SU-DHL-6 (cell line): ENCODE results near the gene PPP2R5C.

Source experiments
- H2AFZ ChIP-seq: fragments of 200-600 bp; sonication (generic); 2 replicates; pipeline ENCODE4 v1.6.1; 2014; ENCODE audit warnings: low read depth, mild to moderate bottlenecking, moderate library complexity, mixed read lengths, antibody characterized with exemption, low read length; ENCODE audit not compliant: severe bottlenecking
- H3F3A ChIP-seq: fragments of 200-600 bp; shearing (Covaris generic); 2 replicates; pipeline ENCODE4 v1.6.0; 2016; ENCODE audit warnings: antibody characterized with exemption, mild to moderate bottlenecking; ENCODE audit not compliant: insufficient read depth
- H3K27ac ChIP-seq: fragments of 200-600 bp; sonication (generic); 2 replicates; pipeline ENCODE4 v1.5.1; 2016; ENCODE audit warnings: low read depth, mild to moderate bottlenecking, low read length, moderate library complexity, mixed read lengths
- H3K27me3 ChIP-seq: fragments of 200-600 bp; sonication (generic), shearing (Covaris generic); 2 replicates; pipeline ENCODE4 v1.6.0; 2014; ENCODE audit warnings: mild to moderate bottlenecking, low read length
- H3K36me3 ChIP-seq: fragments of 200-600 bp; sonication (generic); 2 replicates; pipeline ENCODE4 v1.6.1; 2014; ENCODE audit warnings: mild to moderate bottlenecking, low read length, mixed read lengths
- H3K4me2 ChIP-seq: fragments of 300-600, 200-600 bp; shearing (Covaris generic), sonication (generic); 2 replicates; pipeline ENCODE4 v1.6.0; 2014; ENCODE audit warnings: low read length, low read depth, mild to moderate bottlenecking; ENCODE audit not compliant: poor library complexity, severe bottlenecking
- H3K4me3 ChIP-seq: fragments of 200-600 bp; sonication (generic); 2 replicates; pipeline ENCODE4 v1.5.1; 2014; ENCODE audit warnings: antibody characterized with exemption, low read length, mild to moderate bottlenecking, mixed read lengths; ENCODE audit not compliant: insufficient read depth, poor library complexity, severe bottlenecking
- H3K79me2 ChIP-seq: fragments of 200-600 bp; sonication (generic); 2 replicates; pipeline ENCODE4 v1.6.1; 2014; ENCODE audit warnings: mild to moderate bottlenecking, low read length, moderate library complexity; ENCODE audit not compliant: insufficient read depth
- H3K9ac ChIP-seq: fragments of 200-600 bp; sonication (generic); 2 replicates; pipeline ENCODE4 v1.7.0; 2014; ENCODE audit warnings: mild to moderate bottlenecking, low read length
- H3K9me2 ChIP-seq: fragments of 200-600 bp; sonication (generic); replicated peaks from 2 replicates; pipeline ENCODE4 v1.6.1; 2014; ENCODE audit warnings: low read length; ENCODE audit not compliant: insufficient read depth
- H3K9me3 ChIP-seq: fragments of 200-600 bp; sonication (generic); 2 replicates; pipeline ENCODE4 v1.6.1; 2014; ENCODE audit warnings: low read length, mixed read lengths; ENCODE audit not compliant: insufficient read depth
- H4K20me1 ChIP-seq: fragments of 200-600 bp; sonication (generic); 2 replicates; pipeline ENCODE4 v1.6.1; 2014; ENCODE audit warnings: low read depth, mild to moderate bottlenecking, antibody characterized with exemption, low read length, moderate library complexity, mixed read lengths
- CTCF ChIP-seq: fragments of 200-600 bp; sonication (generic); IDR thresholded peaks from one replicate; pipeline ENCODE4 v1.5.1; 2017; ENCODE audit warnings: antibody characterized with exemption, mild to moderate bottlenecking, low read length, moderate library complexity; ENCODE audit not compliant: insufficient read depth, poor library complexity, severe bottlenecking
- EZH2phosphoT487 ChIP-seq: fragments of 200-600 bp; sonication (generic), shearing (Covaris generic); conservative IDR thresholded peaks from 2 replicates; pipeline ENCODE4 v1.6.1; 2018; ENCODE audit warnings: mild to moderate bottlenecking, antibody characterized with exemption, low read length, moderate library complexity, mixed read lengths

PPP2R5C gene

GRCh38 chr14:101861464-101861863 lies 100.0 kb downstream of the PPP2R5C start:
- Histone ChIP-seq H3K27ac (no peak overlapping the region), H3K9me3 (no peaks in the 10 kb centered on the region), H2AFZ (no peak overlapping the region), H3K4me2 (no peak overlapping the region), H3K4me3 (no peak overlapping the region), H4K20me1 (0 out of 2 replicates have a peak, but pooled peaks cover 2% of the 10 kb centered on the region), H3F3A (peaks cover 9% of the 10 kb centered on the region; the same call in 1 of the 2 replicates), H3K9me2 (no peaks in the 10 kb centered on the region), H3K36me3 (peaks cover 26% of the 10 kb centered on the region), H3K27me3 (no peaks in the 10 kb centered on the region), H3K79me2 (peaks cover 92% of the 10 kb centered on the region), H3K9ac (no peak overlapping the region)
- TF ChIP-seq EZH2phosphoT487 (no peak), CTCF (no peak)

GRCh38 chr14:101862177-101862576 lies 100.7 kb downstream of the PPP2R5C start:
- Histone ChIP-seq H3K27me3 (no peaks in the 10 kb centered on the region), H4K20me1 (no peaks in the 10 kb centered on the region), H3K4me3 (no peak overlapping the region), H3F3A (peaks cover 6% of the 10 kb centered on the region; the same call in 1 of the 2 replicates), H3K27ac (no peak overlapping the region), H3K4me2 (no peak overlapping the region), H3K9me3 (no peaks in the 10 kb centered on the region), H3K9ac (no peak overlapping the region), H3K9me2 (no peaks in the 10 kb centered on the region), H3K79me2 (peaks cover 95% of the 10 kb centered on the region), H2AFZ (no peak overlapping the region), H3K36me3 (peaks cover 21% of the 10 kb centered on the region)
- no peak for TF ChIP-seq CTCF
- TF ChIP-seq EZH2phosphoT487: no peak

GRCh38 chr14:101862711-101863110 lies 101.2 kb downstream of the PPP2R5C start:
- H3K27ac ChIP-seq: no peak overlapping the region
- H3K9me3 ChIP-seq: no peaks in the 10 kb centered on the region
- no peak overlapping the region for H2AFZ ChIP-seq
- H3K79me2 ChIP-seq: peaks cover 91% of the 10 kb centered on the region
- TF ChIP-seq CTCF (no peak), EZH2phosphoT487 (no peak)
- no peaks in the 10 kb centered on the region for H3K9me2 ChIP-seq
- H3K36me3 ChIP-seq: peaks cover 17% of the 10 kb centered on the region
- no peak overlapping the region for H3K4me3 ChIP-seq
- H3K27me3 ChIP-seq: no peaks in the 10 kb centered on the region
- no peak overlapping the region for H3K4me2 ChIP-seq
- no peak overlapping the region for H3K9ac ChIP-seq
- H4K20me1 ChIP-seq: no peaks in the 10 kb centered on the region
- H3F3A ChIP-seq: peaks cover 3% of the 10 kb centered on the region; the same call in 1 of the 2 replicates
